ENCODE data around the gene CCDC17.

Gene CCDC17

GRCh38 chr1:45583666-45584350 is 40.0 kb downstream of the CCDC17 start, which contains the start of gene NASP:
NASP (plus strand) TSS chr1:45584041; CDS start chr1:45584147, 106 bp downstream.
- DNase-seq (ENCODE audit: low read depth): no peak
- H3K4me3 ChIP-seq (ENCODE audit: low read length): peak within 1 kb of the TSS; percentile 83
- TF ChIP-seq CTCF (conservative IDR thresholded peaks at IDR 0.05; ENCODE audit: low read depth, low read length): no peak

DNA sequence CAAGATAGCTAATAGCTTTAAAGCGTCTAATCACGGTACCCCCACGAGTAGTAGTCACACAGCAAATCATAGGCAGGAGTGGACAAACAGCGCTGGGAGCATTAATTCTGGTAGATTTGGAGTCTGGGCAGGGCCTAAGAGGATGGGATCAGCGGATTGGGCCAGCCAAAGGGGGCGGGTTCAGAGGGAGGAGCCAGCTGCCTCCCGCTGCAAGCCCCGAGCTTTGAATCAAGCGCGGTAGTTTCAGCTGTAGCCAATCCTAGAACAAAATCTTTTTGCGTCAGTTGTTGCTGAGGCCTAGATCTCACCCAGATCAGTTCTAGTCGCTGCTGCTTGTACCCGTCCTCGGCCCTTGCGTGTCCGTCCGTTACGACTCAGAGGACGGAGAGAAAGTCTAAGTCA is 40.6 kb downstream of the CCDC17 start:
- no peak for TF ChIP-seq CTCF (conservative IDR thresholded peaks at IDR 0.05; ENCODE audit: low read depth, low read length)
- peak overlapping the region; percentile 83 for H3K4me3 ChIP-seq (ENCODE audit: low read length)
- peak; percentile 90 for DNase-seq (ENCODE audit: low read depth)

GRCh38 chr1:45574105-45574626 is 49.7 kb downstream of the CCDC17 start:
- no peak for DNase-seq (ENCODE audit: low read depth)
- TF ChIP-seq CTCF (conservative IDR thresholded peaks at IDR 0.05; ENCODE audit: low read depth, low read length): no peak
- no peak overlapping the region for H3K4me3 ChIP-seq (ENCODE audit: low read length)

DNA sequence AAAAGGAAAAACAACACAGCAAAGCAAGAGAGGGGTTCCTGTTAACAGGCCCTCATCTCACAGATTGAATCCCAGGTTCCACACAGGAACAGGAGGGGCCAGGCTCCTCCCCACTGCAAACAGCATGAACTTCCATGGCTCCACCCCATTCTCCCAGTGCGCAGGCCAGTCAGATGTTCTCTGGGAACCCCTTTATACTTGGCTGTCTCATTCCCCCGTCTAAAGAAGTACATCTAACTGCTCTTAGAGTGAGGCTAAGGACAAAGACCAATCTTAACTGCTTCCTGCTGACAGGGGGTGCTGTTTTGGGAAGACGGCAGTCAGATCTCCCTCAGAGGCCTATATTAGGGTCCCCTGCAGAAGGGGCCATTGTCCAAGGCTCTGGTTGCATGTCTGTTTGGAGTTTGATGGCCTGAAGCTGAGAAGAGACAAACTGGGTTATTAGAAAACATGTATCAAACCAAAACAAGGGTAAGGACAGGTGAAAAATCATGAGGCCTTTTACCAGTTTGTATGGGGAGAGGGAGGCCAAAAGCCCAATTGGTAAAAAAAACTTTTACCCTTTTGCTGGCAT is 50.5 kb downstream of the CCDC17 start:
- H3K4me3 ChIP-seq (ENCODE audit: low read length): no peak overlapping the region
- peak; percentile 20 for TF ChIP-seq CTCF (conservative IDR thresholded peaks at IDR 0.05; ENCODE audit: low read depth, low read length)
- DNase-seq (ENCODE audit: low read depth): no peak

DNA sequence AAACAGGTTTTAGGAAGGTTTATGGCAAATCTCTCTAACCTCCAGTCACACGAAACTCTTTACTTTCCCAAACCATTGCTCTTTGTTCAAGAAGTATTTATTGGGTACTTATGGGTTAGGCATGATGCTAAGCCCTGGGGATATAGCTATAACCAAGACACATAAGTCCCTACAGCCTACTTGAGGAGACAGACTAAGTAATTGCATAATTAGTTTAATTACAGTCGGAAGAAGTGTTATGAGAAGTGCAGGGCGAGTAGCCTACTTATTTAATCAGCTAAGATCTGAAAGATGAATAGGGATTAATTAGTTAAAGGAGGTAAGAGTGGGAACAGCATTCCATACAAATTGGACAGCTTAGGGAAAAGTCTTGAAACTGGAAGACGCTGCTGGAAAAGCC is 53.2 kb downstream of the CCDC17 start:
- no peak overlapping the region for H3K4me3 ChIP-seq (ENCODE audit: low read length)
- DNase-seq (ENCODE audit: low read depth): no peak
- TF ChIP-seq CTCF (conservative IDR thresholded peaks at IDR 0.05; ENCODE audit: low read depth, low read length): no peak

Measured in retinal pigment epithelial cell (primary cell).